ENCODE results near the gene DESI2. TPM values are rescaled to one million over a fixed set of nuclear protein-coding genes. Genes with fewer than 3 reads are reported as not detected.

The DESI2 gene
- polyA plus RNA-seq, 2 of the 4 experiments (the other 2 are of a cell fraction): 29.3 to 57.8 TPM

DNA sequence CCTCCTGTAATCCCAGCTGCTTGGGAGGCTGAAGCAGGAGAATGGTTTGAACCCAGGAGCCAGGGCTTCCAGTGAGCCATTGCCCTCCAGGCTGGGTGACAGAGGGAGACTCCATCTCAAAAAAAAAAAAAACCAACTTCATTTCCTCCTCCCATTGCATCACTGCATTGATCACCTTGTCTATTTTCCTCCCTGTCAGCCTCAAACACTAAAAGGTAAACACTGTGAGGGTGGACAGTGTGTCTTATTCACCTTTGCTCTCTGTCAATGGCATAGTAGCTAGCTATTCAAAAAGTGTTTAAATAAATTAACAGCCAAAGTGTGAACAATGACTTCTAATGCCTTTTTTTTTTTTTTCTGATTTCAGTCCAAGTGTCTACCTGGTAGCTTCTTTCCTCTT is 13.4 kb upstream of the DESI2 start (continued):
- TF ChIP-seq HES2 (IDR thresholded peaks at IDR 0.05): no peak
- TF ChIP-seq HOXB13 (CRISPR knock-in tag; IDR thresholded peaks at IDR 0.05; ENCODE audit: low read depth): no peak
- no peak for TF ChIP-seq SMC3 (IDR thresholded peaks at IDR 0.05)
- no peak for TF ChIP-seq RNF2 (IDR thresholded peaks at IDR 0.05; ENCODE audit: borderline replicate concordance, low read depth)
- no peak for TF ChIP-seq EP300 (IDR thresholded peaks at IDR 0.05)

GRCh38 chr1:244640917-244641316 is 12.0 kb upstream of the DESI2 start:
- no peak overlapping the region for H3K4me2 ChIP-seq
- no peaks in the 10 kb centered on the region for H3K4me1 ChIP-seq
- FAIRE-seq (no peak), DNase-seq (ENCODE audit: low read depth in 1 of 2, low spot score in 1 of 2) (no peak), ATAC-seq (no peak)
- CTCF ChIA-PET: no interaction called here
- no peaks in the 10 kb centered on the region for H3K9me3 ChIP-seq
- TF ChIP-seq MYC (IDR thresholded peaks at IDR 0.05; ENCODE audit: borderline replicate concordance, low read length) (no peak), MAX (IDR thresholded peaks at IDR 0.05) (no peak), MAZ (IDR thresholded peaks at IDR 0.05; ENCODE audit: borderline replicate concordance, low read depth, low read length) (no peak), RNF2 (IDR thresholded peaks at IDR 0.05; ENCODE audit: borderline replicate concordance, low read depth) (no peak), KDM5A (IDR thresholded peaks at IDR 0.05) (no peak), JUN (IDR thresholded peaks at IDR 0.05) (no peak), NR3C1 (IDR thresholded peaks at IDR 0.05) (no peak), ATOH8 (CRISPR knock-in tag; IDR thresholded peaks at IDR 0.05; ENCODE audit: low read depth) (no peak)
- TF ChIP-seq, protein P1, sequence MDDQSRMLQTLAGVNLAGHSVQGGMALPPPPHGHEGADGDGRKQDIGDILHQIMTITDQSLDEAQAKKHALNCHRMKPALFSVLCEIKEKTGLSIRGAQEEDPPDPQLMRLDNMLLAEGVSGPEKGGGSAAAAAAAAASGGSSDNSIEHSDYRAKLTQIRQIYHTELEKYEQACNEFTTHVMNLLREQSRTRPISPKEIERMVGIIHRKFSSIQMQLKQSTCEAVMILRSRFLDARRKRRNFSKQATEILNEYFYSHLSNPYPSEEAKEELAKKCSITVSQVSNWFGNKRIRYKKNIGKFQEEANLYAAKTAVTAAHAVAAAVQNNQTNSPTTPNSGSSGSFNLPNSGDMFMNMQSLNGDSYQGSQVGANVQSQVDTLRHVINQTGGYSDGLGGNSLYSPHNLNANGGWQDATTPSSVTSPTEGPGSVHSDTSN (IDR thresholded peaks at IDR 0.05): no peak
- no peak overlapping the region for H3K4me3 ChIP-seq
- H3K27ac ChIP-seq: no peak overlapping the region
- POLR2A ChIA-PET: no interaction called here
- WGBS (ENCODE audit: missing lambda C conversion rate): 45% methylated on average over 6 of the region's 6 CpGs

DNA sequence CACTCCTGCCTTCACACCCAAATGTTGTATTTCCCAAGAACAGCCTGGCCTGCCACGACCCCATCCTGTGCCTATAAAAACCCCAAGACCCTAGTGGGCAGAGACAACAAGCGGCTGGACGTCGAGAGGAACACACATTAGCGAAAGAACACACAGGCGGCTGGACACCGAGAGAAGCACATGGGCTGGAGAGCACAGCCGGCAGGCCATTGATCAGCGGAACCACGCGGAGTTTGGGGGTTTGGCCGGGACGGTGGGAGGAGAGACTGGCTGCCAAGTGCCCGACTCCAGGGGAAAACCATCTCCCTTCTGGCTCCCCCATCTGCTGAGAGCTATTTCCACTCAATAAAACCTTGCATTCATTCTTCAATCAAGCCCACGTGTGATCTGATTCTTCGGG is 10.4 kb upstream of the DESI2 start:
- Histone ChIP-seq H3K4me2 (no peak overlapping the region), H3K4me3 (no peak overlapping the region), H3K4me1 (no peaks in the 10 kb centered on the region), H3K9me3 (no peaks in the 10 kb centered on the region), H3K27ac (no peak overlapping the region)
- ChIA-PET POLR2A (no interaction called here), CTCF (no interaction called here)
- WGBS (ENCODE audit: missing lambda C conversion rate): 71% methylated on average over 16 of the region's 16 CpGs
- no peak for FAIRE-seq
- no peak for DNase-seq (ENCODE audit: low read depth in 1 of 2, low spot score in 1 of 2)
- no peak for ATAC-seq
- TF ChIP-seq, protein P2, sequence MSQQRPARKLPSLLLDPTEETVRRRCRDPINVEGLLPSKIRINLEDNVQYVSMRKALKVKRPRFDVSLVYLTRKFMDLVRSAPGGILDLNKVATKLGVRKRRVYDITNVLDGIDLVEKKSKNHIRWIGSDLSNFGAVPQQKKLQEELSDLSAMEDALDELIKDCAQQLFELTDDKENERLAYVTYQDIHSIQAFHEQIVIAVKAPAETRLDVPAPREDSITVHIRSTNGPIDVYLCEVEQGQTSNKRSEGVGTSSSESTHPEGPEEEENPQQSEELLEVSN (IDR thresholded peaks at IDR 0.05; ENCODE audit: borderline replicate concordance, low read depth): no peak
- TF ChIP-seq CEBPB (IDR thresholded peaks at IDR 0.05) (no peak), FOSL2 (IDR thresholded peaks at IDR 0.05) (no peak), FOSL2 (CRISPR knock-in tag; IDR thresholded peaks at IDR 0.05) (no peak), POLR2A (IDR thresholded peaks at IDR 0.05; ENCODE audit: low read length) (no peak), CHD2 (IDR thresholded peaks at IDR 0.05; ENCODE audit: low read length, partially characterized antibody) (no peak), TFCP2L1 (CRISPR knock-in tag; IDR thresholded peaks at IDR 0.05) (no peak), POLR2AphosphoS2 (conservative IDR thresholded peaks at IDR 0.05; ENCODE audit: low read length) (no peak), HOXB13 (CRISPR knock-in tag; IDR thresholded peaks at IDR 0.05; ENCODE audit: low read depth) (no peak), FOSB (CRISPR knock-in tag; IDR thresholded peaks at IDR 0.05) (no peak)
- TF ChIP-seq, protein P3, sequence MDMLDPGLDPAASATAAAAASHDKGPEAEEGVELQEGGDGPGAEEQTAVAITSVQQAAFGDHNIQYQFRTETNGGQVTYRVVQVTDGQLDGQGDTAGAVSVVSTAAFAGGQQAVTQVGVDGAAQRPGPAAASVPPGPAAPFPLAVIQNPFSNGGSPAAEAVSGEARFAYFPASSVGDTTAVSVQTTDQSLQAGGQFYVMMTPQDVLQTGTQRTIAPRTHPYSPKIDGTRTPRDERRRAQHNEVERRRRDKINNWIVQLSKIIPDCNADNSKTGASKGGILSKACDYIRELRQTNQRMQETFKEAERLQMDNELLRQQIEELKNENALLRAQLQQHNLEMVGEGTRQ (IDR thresholded peaks at IDR 0.05): no peak
- TF ChIP-seq, protein P4, sequence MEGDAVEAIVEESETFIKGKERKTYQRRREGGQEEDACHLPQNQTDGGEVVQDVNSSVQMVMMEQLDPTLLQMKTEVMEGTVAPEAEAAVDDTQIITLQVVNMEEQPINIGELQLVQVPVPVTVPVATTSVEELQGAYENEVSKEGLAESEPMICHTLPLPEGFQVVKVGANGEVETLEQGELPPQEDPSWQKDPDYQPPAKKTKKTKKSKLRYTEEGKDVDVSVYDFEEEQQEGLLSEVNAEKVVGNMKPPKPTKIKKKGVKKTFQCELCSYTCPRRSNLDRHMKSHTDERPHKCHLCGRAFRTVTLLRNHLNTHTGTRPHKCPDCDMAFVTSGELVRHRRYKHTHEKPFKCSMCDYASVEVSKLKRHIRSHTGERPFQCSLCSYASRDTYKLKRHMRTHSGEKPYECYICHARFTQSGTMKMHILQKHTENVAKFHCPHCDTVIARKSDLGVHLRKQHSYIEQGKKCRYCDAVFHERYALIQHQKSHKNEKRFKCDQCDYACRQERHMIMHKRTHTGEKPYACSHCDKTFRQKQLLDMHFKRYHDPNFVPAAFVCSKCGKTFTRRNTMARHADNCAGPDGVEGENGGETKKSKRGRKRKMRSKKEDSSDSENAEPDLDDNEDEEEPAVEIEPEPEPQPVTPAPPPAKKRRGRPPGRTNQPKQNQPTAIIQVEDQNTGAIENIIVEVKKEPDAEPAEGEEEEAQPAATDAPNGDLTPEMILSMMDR (IDR thresholded peaks at IDR 0.05): no peak
